GM21515 (cell line): ENCODE results near the gene BMPER.

Experiments
- ATAC-seq: cut with Tn5 transposase; IDR thresholded peaks from one replicate; pipeline ENCODE4 v1.9.1; 2021; ENCODE audit not compliant: unreplicated experiment

The BMPER gene

DNA sequence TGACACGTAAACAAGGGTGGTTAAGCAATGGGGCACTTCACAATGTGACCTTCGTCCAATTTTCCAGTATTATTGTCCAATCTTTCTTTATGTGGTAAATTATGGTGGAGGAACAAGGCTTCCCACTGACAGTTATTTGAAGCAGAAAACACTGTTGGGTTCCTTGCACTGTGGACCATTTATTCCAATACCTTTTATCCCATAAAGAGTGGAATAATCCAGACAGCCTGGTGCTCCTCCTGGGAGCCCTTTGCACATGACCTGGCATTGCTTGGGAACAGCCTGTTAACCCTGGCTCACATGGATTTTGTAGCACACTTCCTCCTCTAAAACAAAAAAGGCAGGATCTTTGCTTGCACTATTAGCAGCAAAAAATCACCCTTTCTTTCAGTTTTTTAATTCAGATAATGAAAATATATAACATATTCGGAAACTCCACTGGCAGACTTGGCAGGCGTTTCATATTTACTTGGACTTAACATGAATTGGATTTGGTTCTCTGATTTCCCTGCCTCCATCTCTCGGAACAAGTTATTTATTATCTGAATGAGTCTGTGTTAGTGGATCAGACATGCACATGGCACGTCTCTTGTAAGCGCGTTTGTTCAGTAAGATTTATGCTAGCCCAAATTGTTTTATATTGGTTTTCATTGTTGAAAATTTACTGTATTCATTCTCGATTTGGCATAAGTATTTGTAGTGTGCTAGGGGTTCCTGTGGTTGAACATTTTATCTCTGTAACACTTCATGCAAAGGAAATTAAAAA lies 59.3 kb downstream of the BMPER start:
- no peak for ATAC-seq

DNA sequence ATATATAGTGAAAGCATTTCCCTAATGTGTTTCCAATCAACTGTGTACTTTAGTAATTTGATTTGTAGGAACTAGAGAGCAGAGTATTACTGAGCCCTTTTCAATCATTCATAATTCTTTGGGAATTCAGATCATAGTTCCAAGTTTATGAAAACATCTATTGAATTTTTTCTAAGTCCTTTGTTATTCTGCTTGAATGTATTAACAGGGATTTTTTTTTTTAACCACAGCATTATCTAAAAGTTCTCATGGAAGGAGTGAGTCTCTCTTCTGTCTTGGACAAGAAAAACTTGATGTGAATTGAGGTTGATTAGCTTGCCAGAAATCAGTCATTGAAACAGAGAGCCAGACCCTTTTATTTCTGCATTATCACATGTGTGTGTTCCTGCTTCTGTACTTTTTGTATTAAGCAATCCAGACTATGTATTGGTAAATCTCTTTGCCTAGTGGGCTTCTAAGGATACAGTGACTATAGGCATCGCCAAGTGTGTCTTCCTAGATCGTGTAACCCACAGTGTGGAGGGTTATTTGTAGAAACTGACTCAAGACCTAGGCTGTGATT lies 59.9 kb downstream of the BMPER start:
- ATAC-seq = no peak

DNA sequence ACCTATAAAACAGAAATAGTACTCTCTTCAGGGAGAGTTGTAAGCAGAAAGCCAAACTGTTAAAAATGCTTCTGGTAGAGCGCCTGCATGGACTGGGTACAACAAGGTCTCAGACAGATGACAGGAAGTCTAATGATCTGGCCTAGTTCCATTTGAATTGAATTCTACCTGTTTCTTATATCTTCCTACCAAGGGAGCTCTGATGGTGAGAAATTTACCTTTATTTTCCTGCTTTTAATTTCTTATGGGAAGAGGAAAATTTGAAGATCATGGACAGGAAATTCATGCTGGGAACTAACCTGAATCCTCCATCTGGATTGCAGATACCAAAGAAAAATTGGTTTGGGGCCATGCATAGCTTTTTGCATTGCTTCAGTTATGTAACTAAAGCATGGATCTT lies 63.3 kb downstream of the BMPER start:
- ATAC-seq = no peak

DNA sequence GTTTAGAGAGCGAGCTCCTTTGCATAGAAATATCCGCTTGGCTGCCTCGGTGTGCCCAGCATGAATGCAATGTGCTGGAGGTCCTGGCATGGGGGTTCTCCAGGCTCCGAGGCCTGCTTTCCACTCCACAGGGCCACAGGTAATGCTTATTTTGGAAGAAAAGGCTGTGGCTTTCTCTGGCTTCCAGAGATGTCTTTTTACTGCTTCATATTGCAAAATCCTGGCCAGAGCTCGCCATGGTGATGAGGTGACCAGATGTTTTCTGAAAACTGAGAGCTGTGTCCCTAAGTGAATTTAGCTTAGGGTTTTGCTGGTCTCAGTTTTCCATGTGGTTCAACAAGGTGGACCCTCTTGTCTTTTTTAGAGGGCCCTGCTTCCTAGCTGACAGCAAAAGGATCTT lies 65.2 kb downstream of the BMPER start:
- ATAC-seq = no peak

DNA sequence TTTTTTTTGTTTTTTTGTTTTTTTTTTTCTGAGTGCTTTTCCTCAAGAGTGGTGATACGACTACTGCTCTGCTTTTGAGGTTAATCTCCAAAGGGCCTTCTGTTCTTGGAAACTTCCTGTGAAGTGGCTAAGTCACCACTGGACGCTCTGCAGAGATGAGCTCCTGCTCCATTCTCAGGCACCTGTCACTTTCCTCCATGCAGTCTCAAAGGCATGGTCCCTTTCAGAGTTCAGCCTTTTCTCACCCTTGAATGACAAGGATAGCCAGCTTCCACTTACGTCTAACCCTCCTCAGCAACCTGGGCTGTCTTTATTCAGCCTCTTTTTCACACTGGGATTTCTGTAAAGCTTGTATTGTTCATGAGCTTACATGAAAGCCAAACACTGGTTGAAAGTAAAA lies 65.8 kb downstream of the BMPER start:
- ATAC-seq = no peak

DNA sequence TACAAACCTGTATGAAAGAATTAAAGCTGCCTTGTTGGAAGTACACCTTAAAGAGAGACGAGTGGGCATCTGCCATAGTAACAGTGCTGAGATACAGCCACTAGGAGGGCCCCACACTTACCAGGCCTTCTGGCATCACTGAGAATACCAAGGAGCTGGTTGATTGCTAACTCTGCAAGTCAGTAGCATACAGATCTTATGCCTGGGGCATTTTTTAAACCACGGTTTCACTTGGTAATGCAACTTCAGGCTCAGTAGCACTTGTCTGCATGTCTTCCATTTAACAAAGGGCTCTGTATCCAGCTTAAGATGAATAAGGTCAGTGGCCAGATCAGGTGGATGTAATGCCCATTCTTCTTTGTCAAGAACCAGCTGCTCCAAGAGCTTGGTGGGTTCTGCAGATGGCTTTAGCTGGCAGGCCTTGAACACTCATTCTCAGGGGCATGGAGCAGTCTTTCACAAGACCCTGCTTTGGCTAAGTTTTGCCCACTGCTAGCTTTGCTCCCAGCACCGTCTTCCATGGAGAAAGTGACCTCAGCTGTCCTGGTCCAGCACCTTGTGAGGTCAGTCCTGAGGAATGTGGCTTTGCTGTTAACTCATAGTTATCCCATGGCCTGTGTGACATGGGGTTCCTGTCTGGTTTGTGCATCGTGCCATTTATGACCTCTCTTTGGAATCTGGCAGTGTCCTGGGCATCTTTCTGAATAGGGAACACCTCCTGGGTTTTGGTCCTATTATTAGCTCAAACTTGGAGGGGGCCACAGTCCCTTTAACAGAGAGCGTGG lies 68.1 kb downstream of the BMPER start:
- no peak for ATAC-seq

DNA sequence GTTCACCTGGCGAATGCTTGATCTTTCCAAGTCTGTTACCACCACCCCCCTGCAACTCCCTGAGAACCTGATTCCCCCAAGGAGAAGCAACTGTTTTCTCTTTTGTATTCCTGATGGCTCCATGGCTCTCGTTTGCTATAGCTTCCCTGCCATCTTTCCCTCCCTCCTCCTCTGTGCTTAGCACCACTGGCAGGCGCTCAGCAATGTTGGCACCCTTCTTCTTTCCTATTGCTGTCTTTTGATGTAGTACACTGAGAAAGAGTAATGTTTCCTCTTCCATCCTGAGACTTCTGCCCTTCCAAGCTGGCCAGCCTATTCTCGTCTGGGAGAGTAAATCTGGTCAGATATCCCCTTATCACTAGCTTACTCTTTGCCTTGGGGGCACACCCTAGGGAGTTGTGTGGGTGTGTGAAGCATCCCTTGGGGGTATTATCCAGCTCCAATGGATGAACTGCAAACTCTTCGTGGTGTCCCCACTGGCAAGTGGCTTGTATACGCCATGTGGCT lies 74.0 kb downstream of the BMPER start:
- no peak for ATAC-seq

DNA sequence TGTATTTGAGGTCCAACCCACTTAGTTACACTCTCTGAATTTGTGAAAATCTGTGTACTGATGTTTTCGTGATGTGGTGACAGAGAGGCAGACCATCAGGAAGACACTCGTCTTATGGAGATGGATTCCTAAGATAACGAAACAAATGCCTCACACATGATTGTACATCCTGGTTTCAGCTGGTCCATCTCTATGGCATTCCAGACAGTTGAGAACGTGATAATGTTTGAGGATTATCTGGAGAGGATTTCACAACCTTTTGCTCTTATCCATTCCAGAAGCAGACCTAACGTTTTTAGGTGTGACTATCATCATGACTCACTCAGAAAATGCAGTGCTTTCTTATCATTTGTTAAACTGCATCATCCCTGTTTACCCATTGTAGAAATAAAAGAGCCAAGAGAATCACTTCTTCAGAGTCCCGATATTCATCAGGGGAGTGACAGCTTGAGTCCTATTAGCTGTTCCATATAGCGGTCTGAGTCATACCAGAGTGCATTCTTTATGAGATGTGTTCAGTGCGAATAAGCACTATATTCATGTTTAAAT lies 74.5 kb downstream of the BMPER start:
- ATAC-seq = no peak

DNA sequence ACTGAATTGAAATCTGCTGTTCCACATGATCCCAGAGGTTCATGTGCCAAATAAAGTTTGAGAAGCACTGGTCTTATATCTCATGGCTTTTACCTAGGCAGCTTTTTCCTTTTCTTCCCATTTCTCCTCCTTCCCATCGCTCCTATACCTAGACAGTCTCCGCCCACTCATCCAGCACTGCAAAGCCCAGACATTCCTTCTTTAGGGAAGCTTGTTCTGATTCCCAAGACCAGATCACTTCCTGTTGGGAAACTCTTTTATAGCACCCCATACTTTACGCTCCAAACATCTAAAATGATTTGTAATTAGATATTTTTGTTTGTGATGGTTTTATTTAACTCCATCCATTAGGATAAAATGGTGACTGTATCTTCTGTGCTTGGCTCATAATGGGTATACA lies 75.9 kb downstream of the BMPER start:
- ATAC-seq = no peak

DNA sequence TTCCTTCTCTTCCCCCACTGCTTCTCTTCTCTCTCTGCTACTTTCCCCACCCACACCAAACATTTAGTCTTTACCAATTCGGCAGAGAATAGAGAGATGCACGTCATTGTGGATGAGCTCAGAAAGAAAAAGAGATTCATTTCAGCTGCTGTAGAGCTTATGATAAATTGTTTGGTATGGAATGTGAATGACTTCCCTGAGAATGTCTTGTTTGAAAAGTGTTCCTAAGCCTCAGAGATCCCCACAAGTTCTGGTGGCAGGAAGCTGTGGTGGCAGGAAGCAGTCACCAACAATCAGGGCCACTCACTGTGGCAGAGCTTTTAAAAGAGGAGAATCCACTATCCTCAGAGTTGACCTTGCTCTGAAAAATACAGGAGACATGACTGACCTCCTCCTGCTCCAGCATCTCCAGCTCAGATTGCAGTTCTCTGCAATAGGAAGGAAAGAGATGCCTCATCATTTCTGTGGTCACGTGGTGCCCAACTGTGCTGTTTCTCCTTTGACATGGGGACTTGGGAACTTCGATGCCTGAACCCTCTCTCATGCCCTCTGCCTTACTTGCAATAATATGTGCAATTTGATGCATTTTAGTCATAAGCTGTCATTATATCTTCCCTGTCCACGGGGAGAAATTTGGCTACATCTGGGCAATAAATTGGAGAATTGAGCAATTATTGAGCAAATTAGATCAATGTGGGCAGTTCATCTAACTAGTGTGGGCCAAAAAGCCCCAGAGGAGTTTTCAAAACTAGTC lies 76.5 kb downstream of the BMPER start:
- no peak for ATAC-seq

DNA sequence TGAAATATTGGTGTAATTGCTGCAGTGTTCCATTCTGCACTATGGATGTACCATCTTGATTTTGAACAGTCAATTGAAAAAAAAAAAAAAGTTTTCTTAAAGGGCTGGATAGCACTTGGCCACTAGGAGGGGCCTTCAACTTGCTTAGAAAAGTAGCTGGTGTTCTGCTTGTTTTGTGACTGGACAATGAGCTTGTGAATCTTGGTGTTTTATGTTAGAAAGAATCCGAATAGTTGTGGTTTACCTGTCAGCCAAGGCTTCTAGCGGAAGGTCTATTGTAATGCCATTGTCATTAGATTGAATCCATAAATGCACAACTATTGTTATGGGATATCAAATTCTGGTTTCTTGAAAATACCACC lies 77.1 kb downstream of the BMPER start:
- ATAC-seq = no peak

DNA sequence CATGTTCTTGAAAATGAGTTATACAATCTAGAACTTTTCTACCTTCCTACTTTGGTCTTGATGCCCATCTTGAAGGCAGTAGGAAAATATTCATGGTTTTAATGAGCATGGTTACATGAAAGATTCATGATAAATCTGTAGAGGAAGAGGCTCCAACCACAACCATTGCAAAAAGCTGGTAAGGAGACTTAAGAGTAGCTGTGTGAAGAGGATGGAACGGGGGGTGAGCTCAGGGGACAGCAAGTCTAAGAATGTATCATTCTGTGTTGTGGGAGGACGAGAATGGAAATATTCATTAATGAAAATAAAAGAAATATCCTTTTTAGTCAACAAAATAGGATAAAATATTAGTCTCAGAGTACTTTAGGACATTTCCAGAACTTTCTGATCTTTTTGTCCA lies 81.1 kb downstream of the BMPER start:
- no peak for ATAC-seq

DNA sequence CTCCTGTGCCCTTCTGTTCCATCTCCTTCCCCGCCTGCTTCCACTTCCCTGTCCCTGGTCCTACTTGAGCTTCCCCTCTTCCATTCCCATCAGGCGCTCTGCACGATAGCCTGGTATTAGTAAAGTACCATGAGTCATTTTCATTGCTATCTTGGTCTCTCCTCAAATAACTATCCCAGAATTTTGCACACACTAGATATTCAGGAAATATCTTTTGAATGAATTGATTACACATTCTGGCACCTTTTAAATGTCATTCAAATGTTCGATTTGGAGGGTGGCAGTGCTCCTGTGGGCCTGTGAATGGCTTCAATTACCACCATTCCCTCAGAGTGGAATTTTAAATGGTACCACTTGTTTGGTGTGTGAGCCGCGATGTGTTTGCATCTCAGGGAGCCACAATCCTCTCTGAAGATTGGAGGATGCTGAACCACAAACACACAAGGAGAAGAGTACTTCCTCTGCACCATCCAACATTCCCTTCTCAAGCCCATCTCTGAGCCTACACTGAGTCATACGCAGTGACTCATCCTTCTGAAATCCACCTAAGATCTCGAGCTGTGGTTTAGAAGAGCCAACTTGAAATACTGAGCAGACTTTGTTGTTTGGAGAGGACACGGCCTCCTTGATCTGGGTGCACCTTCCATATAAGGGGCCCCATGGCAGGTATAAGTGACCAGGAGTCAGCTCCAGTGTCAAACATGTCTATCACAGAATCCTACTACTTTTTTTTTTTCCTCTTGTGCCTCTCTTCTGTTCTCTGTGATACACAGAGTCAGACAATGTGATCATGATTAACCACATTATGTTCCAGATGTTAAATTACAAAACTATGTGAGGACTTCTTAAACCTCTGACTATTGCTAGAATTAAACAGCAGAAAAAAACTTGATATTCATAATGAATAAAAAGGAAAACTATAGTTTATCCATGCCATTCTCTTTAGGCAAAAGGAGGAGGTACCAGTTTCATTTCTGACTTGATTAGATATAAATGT lies 81.9 kb downstream of the BMPER start:
- ATAC-seq = no peak

DNA sequence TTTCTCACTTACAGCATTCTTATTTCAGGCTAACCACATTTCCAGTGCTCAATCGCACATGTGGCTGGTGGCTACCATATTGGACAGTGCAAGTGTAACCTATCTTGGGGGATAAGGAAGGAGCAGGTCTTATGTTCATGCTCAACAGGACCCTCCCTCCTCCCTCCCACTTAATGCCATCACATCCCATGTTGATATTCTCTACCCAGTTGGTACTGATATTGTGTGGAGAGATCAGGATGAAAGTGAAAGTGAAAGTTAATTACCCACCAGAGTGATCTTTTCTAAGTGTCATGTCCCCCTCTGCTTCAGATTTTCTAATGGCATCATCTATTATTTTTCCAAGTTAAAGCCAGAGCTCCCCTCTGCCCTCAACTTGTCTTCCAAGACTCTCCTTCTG lies 91.6 kb downstream of the BMPER start:
- ATAC-seq = no peak

DNA sequence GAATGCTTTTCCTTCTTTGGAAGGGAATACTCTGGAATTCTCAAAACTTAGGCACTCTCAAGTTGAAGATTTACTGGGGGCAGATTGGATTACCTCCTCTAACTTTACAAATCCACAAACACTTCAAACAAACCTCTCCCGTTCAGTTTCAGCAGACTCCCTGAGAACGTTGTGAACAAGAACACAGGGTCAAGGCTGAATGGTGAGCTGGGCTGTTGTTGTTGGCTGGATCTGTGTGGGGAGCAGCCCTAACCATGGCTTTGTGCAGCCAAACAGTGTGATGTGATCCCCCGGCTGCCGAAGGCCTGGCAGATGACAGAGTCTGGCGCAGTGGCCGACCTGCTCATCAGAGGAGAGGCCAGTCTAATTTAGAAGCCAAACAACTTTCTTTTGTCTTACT lies 93.1 kb downstream of the BMPER start:
- ATAC-seq = no peak

DNA sequence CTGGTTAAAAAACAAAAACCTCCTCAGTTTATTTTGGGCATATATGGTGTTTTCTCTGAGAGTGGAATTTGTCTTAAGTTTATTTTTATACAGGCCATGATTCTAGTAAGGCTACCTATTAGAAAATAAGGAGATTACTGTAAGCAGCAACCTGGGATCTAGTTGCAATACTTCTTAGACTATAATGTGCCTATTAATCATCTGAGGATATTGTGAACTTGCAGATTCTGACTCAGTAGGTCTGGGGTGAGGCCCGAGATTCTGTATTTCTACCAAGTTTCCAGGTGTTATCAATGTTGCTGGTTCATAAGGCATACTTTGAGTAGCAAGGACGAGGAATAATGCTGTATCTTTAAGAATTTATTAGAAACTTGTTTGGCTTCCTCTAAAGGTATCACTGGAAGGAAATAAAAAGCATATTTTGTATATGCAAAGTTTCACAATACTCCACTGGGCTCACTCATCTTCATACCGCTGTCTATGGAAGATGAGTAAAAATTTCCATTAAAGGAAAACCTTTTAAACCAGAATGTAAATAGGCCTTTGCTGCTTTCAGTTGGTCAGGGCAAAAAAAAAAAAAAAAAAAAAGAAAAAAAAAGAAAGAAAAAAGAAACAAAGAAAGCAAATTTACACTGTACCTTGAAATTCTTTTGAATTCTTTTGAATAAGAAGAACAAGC lies 105.8 kb downstream of the BMPER start:
- no peak for ATAC-seq

DNA sequence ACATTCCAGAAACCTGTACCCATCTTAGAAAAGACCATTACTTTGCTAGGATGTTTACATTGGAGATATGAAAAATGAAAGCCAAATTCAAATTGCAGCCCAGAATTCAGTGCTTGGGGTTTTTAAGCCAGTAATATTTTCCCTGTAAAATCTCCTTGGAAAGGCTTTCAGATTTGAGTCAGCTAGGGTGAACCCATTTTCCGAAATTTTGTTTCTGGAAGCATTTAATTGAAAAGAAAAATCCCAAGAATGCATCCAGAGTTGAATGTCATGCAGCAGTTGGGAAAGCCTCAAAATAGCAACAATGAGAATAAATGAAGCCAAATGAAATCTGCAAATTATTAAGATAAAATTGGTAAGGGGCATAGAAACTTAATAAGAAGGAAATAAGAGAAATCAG lies 106.4 kb downstream of the BMPER start:
- no peak for ATAC-seq

DNA sequence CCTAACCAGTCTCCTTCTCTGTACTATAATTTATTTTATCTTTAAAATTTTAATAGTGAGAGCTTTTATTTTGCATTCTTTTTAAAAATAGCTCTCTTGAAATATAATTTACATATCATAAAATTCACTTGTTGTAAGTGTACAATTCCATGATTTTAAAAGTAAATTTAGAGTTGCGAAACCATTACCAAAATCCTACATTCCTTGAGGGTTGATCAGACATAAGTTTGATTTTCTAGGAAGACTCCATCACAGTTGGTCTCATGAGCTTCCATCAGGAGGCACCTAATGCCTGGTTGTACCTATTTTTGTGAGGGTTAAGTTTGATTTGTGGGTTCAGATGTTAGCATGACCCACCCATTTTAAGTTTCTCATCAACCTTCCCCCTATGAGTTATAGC lies 108.1 kb downstream of the BMPER start:
- no peak for ATAC-seq

DNA sequence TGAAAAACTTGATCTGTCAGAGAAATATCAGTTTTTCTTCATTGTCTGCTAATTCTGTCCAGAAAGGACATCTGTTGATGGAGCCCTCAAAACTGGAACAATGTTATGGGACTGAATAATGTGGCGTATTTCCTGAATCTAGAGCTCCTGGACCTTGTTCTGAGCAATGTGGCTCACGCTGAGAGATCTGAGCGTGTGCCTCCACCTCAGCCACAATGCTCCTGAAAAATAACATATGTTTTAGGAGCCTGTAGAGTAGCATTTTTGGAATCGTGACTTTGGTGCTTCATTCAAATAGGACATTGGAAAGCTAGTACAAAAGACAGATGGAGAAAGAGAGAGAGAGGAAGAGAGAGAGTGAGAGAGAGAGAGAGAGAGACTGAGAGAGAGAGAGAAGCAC lies 110.3 kb downstream of the BMPER start:
- no peak for ATAC-seq
